ELR (cell line): Measurements from ENCODE around the gene ZBTB46.

Experiments
- DNase-seq: peaks from one replicate; pipeline ENCODE4 v3.0.0-alpha.2; 2015; ENCODE audit warnings: low read depth

ZBTB46 gene

GRCh38 chr20:63694584-63695423 lies 136.3 kb downstream of the ZBTB46 start:
- DNase-seq, result no peak

- DNase-seq, result no peak
Observed at GRCh38 chr20:63693733-63694583, 137.1 kb downstream of the ZBTB46 start.
